IMR-90 (cell line): Measurements from ENCODE around the gene MAFG. TPM values are rescaled to one million over a fixed set of nuclear protein-coding genes. Genes with fewer than 3 reads are reported as not detected.

Experiments used
- RFX5 ChIP-seq: IDR thresholded peaks from 2 replicates; pipeline ENCODE4 v1.8.0; 2012; ENCODE audit warnings: low read depth, mild to moderate bottlenecking, low read length, moderate library complexity
- polyA plus RNA-seq, 3 experiments: library from polyadenylated mRNA; depleted of rRNA; stranded (reverse); fragments of >200 nt; gene quantifications; 2 replicates each; pipeline ENCODE4 v1.2.3, GENCODE V29; 2012; ENCODE audit warnings: low replicate concordance in 1 of 3
- total RNA-seq: library from RNA; depleted of rRNA; stranded (reverse); fragments of >200 nt; gene quantifications from 2 replicates; pipeline ENCODE4 v1.2.3, GENCODE V29; 2012
- TF ChIP-seq, protein P1 (sequence below): conservative IDR thresholded peaks from 2 replicates; pipeline ENCODE4 v1.5.1; 2012; ENCODE audit warnings: mild to moderate bottlenecking, low read depth, low read length, improper control_type of control experiment

MAFG gene
- total and polyA plus RNA-seq, 2 of the 4 experiments (the other 2 are of a cell fraction), result 6.1 to 15.4 TPM

DNA sequence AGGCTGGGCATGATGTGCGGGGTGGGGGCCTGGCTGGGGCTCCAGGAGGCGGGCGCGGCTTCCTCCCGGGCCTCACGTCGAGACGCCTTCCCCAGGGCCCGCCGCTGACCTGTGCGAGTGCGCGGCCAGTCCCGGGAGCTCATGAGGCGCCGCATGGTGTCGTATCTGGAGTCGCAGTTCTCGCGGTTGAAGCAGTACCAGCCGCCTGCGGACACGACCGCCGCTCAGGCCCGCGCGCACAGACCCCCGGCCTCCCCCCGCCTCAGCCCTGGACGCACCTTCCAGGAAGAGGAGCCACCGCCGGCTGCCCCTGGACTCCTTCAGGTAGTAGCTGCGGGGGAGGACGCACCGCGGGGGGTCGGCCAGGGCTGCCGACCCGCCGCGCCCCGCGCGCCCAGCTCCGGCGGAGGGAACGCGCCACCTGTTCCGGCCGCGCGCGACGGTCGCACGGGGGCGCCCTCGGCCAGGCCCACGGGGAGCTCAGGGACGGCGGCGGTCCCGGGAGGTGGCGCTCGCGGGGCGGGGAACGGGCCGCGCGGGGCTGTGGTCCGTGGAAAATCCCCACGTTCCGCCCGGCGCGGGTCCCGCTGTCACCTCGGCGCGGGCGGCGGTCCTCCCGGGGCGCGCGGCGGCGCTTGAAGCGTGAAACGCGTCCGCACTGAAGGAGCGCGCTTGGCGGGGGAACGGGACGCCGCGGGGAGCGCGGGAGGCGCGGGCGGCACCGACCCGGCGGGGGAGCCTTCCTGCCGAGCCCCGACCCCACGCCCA, 32.0 kb upstream of the MAFG start (continued):
- TF ChIP-seq, protein P1, sequence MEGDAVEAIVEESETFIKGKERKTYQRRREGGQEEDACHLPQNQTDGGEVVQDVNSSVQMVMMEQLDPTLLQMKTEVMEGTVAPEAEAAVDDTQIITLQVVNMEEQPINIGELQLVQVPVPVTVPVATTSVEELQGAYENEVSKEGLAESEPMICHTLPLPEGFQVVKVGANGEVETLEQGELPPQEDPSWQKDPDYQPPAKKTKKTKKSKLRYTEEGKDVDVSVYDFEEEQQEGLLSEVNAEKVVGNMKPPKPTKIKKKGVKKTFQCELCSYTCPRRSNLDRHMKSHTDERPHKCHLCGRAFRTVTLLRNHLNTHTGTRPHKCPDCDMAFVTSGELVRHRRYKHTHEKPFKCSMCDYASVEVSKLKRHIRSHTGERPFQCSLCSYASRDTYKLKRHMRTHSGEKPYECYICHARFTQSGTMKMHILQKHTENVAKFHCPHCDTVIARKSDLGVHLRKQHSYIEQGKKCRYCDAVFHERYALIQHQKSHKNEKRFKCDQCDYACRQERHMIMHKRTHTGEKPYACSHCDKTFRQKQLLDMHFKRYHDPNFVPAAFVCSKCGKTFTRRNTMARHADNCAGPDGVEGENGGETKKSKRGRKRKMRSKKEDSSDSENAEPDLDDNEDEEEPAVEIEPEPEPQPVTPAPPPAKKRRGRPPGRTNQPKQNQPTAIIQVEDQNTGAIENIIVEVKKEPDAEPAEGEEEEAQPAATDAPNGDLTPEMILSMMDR, result peak; percentile 99
- no peak for TF ChIP-seq RFX5
